ENCODE data around the gene KIAA1958. TPM values are rescaled to one million over a fixed set of nuclear protein-coding genes. Genes with fewer than 3 reads are reported as not detected.

KIAA1958 gene
- total RNA-seq, 1 donor from 2014 or later: 26.9 TPM

- TF ChIP-seq, protein P1, sequence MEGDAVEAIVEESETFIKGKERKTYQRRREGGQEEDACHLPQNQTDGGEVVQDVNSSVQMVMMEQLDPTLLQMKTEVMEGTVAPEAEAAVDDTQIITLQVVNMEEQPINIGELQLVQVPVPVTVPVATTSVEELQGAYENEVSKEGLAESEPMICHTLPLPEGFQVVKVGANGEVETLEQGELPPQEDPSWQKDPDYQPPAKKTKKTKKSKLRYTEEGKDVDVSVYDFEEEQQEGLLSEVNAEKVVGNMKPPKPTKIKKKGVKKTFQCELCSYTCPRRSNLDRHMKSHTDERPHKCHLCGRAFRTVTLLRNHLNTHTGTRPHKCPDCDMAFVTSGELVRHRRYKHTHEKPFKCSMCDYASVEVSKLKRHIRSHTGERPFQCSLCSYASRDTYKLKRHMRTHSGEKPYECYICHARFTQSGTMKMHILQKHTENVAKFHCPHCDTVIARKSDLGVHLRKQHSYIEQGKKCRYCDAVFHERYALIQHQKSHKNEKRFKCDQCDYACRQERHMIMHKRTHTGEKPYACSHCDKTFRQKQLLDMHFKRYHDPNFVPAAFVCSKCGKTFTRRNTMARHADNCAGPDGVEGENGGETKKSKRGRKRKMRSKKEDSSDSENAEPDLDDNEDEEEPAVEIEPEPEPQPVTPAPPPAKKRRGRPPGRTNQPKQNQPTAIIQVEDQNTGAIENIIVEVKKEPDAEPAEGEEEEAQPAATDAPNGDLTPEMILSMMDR (IDR thresholded peaks at IDR 0.05; ENCODE audit: unreplicated experiment): no peak
- peak overlapping the region; percentile 75 for H3K27ac Mint-ChIP-seq
- peaks cover 47% of the 10 kb centered on the region for H3K36me3 Mint-ChIP-seq
- no peak overlapping the region for H3K4me3 Mint-ChIP-seq
- peaks cover 7% of the 10 kb centered on the region for H3K4me1 Mint-ChIP-seq
- H3K9me3 Mint-ChIP-seq: no peaks in the 10 kb centered on the region
- DNase-seq (ENCODE audit: low spot score in 2 of 2, unreplicated experiment in 2 of 2): no peak
- no peaks in the 10 kb centered on the region for H3K27me3 Mint-ChIP-seq (ENCODE audit: low read depth)
These were observed 208.3 kb downstream of the KIAA1958 start for GRCh38 chr9:112694706-112695555.

DNA sequence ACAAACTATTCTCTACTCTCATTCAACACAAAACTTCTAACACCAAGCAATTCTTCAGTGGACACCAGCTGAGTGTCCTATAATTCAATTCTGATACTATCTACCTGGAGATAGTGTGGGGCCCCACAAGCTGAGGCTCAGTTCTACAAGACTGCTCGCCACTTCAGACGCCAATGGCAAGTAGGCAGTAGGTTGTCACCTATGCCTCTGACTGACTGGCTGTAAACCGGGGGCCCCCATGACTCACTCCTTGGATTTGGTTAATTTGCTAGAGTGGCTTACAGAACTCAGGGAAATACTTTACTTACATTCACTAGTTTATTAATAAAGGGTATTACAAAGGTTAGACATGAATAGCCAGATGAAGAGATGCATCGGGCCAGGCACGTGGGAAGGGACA, 209.8 kb downstream of the KIAA1958 start:
- Mint-ChIP-seq H3K27ac (no peak overlapping the region), H3K9me3 (no peaks in the 10 kb centered on the region), H3K27me3 (ENCODE audit: low read depth) (no peaks in the 10 kb centered on the region), H3K4me1 (peaks cover 7% of the 10 kb centered on the region), H3K36me3 (peaks cover 38% of the 10 kb centered on the region), H3K4me3 (no peak overlapping the region)
- DNase-seq (ENCODE audit: low spot score in 2 of 2, unreplicated experiment in 2 of 2): no peak
- TF ChIP-seq, protein P1 (IDR thresholded peaks at IDR 0.05; ENCODE audit: unreplicated experiment): no peak

DNA sequence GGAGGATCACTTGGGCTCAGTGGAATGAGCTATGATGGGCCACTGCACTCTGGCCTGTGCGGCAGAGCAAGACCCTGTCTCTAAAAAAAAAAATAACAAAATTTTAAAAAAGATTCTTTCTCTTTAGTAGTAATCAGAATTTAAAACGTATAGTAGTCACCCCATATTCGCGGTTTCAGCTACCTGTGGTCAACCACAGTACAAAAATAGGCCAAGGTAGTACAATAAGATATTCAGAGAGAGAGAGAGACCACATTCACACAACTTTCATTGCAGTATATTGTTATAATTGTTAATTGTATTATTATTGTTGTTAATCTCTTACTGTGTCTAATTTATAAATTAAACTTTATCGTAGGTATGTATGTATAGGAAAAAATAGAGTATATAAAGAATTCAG, 212.6 kb downstream of the KIAA1958 start:
- H3K9me3 Mint-ChIP-seq: no peaks in the 10 kb centered on the region
- H3K27me3 Mint-ChIP-seq (ENCODE audit: low read depth): no peaks in the 10 kb centered on the region
- H3K27ac Mint-ChIP-seq: no peak overlapping the region
- no peak overlapping the region for H3K4me3 Mint-ChIP-seq
- TF ChIP-seq, protein P1 (IDR thresholded peaks at IDR 0.05; ENCODE audit: unreplicated experiment): no peak
- DNase-seq (ENCODE audit: low spot score in 2 of 2, unreplicated experiment in 2 of 2): no peak
- H3K36me3 Mint-ChIP-seq: peaks cover 22% of the 10 kb centered on the region
- peaks cover 7% of the 10 kb centered on the region for H3K4me1 Mint-ChIP-seq

DNA sequence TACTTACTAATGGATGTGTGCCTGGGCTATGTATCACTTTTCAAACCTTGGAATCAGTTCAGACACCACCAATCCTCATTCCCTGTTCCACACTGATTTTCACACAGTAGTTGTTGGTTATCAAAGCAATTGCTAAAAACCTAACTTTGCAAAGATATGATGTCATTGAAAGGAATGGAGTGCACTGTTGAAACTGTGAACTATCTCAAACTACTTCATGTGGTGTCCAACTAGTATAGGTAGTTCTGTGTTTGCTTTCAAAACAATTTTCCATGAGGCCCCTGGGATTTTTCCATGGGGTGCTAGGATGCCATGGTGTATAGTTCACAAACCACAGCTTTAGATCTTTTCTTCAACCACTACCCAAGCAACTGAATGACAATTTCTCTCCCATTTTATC, 213.5 kb downstream of the KIAA1958 start:
- H3K27ac Mint-ChIP-seq: no peak overlapping the region

DNA sequence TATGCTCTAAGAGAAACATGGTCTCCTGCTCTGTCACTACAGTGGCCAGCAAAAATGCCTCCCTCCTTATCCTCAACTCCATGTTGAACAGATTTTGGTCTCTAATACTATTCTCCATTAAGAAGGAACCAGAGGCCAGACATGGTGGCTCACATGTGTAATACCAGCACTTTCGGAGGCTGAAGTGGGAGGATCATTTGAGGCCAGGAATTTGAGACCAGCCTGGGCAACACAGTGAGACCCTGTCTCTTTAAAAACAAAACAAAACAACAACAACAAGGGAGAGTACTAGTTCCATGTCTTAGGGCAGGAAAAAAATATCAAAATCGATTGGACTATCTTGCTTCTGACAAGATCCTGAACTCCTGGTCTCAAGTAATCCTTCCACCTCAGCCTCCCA, 216.7 kb downstream of the KIAA1958 start:
- Mint-ChIP-seq H3K27ac (no peak overlapping the region), H3K4me1 (peaks cover 2% of the 10 kb centered on the region), H3K4me3 (no peak overlapping the region), H3K9me3 (no peaks in the 10 kb centered on the region), H3K36me3 (peaks cover 3% of the 10 kb centered on the region), H3K27me3 (ENCODE audit: low read depth) (no peaks in the 10 kb centered on the region)
- TF ChIP-seq, protein P1 (IDR thresholded peaks at IDR 0.05; ENCODE audit: unreplicated experiment): no peak
- DNase-seq (ENCODE audit: low spot score in 2 of 2, unreplicated experiment in 2 of 2): no peak

More for the DNA sequence above, 213.5 kb downstream of the KIAA1958 start:
- Mint-ChIP-seq H3K36me3 (peaks cover 22% of the 10 kb centered on the region), H3K9me3 (no peaks in the 10 kb centered on the region), H3K4me3 (no peak overlapping the region), H3K27me3 (ENCODE audit: low read depth) (no peaks in the 10 kb centered on the region), H3K4me1 (peaks cover 2% of the 10 kb centered on the region)
- TF ChIP-seq, protein P1 (IDR thresholded peaks at IDR 0.05; ENCODE audit: unreplicated experiment): no peak
- DNase-seq (ENCODE audit: low spot score in 2 of 2, unreplicated experiment in 2 of 2): no peak

All from mesothelial cell of epicardium (in vitro differentiated cells).